H1 (cell line): Measurements from ENCODE around the gene RIN1. TPM values are rescaled to one million over a fixed set of nuclear protein-coding genes. Genes with fewer than 3 reads are reported as not detected.
"Not testable (repeated sequence)": the region's sequence is repeated elsewhere in the genome, so short reads cannot be mapped to it uniquely, and the experiment has no call there.

Experiments
- CTCF ChIA-PET: fragments of 300-600 bp; sonication (Branson Sonifier 250); formaldehyde crosslinking; loops from one replicate; lab custom pipeline; 2021; ENCODE audit not compliant: partially characterized antibody; lab: Charles Lee
- POLR2A ChIA-PET: fragments of 300-600 bp; sonication (Branson Sonifier 250); formaldehyde crosslinking; loops from one replicate; lab custom pipeline; 2021; ENCODE audit warnings: inconsistent platforms; ENCODE audit not compliant: partially characterized antibody; lab: Charles Lee
- DNase-seq, 2 experiments: peaks; one replicate each; pipeline versions ENCODE4 v3.0.0 to v3.0.0-alpha.2; 2010 to 2022; ENCODE audit warnings: low spot score in 2 of 2, low read depth in 1 of 2, mixed read lengths in 1 of 2
- FAIRE-seq: peaks from 2 replicates; lab custom pipeline; 2011; peaks lifted over from hg19 to GRCh38; lab: Jason Lieb, UNC
- H2AFZ ChIP-seq: 2 replicates; pipeline ENCODE4 v1.8.1; 2012; ENCODE audit warnings: low read length, inconsistent platforms
- H2AK5ac ChIP-seq: 2 replicates; pipeline ENCODE4 v1.6.1; 2013; ENCODE audit warnings: low read depth, low read length
- H2BK120ac ChIP-seq: replicated peaks from 2 replicates; pipeline ENCODE3; 2013; ENCODE audit warnings: low read depth, low read length, inconsistent platforms
- H2BK12ac ChIP-seq: 2 replicates; pipeline ENCODE4 v1.6.1; 2013; ENCODE audit warnings: low read depth, low read length
- H2BK15ac ChIP-seq: 2 replicates; pipeline ENCODE4 v1.6.1; 2013; ENCODE audit warnings: low read length
- H2BK20ac ChIP-seq: 2 replicates; pipeline ENCODE4 v1.6.1; 2013; ENCODE audit warnings: low read length
- H2BK5ac ChIP-seq: 2 replicates; pipeline ENCODE4 v1.6.1; 2013; ENCODE audit warnings: low read depth, low read length
- H3K14ac ChIP-seq: 2 replicates; pipeline ENCODE4 v1.6.1; 2013; ENCODE audit warnings: inconsistent platforms; ENCODE audit not compliant: insufficient read length
- H3K18ac ChIP-seq: 2 replicates; pipeline ENCODE4 v1.6.1; 2013; ENCODE audit warnings: low read length; ENCODE audit errors: extremely low read depth
- H3K23ac ChIP-seq: 2 replicates; pipeline ENCODE4 v1.6.1; 2013; ENCODE audit warnings: inconsistent platforms; ENCODE audit not compliant: insufficient read length
- H3K23me2 ChIP-seq: 2 replicates; pipeline ENCODE4 v1.6.1; 2013; ENCODE audit warnings: low read depth, low read length
- H3K27ac ChIP-seq: 2 replicates; pipeline ENCODE4 v1.6.1; 2011; ENCODE audit warnings: low read depth, low read length, inconsistent platforms
- H3K27me3 ChIP-seq, 4 experiments: replicated peaks in 1 of 4; 1 replicate in 1 of 4; 2 replicates in 3 of 4; pipeline versions ENCODE4 v1.6.1 to v1.8.1; 2011 to 2013; ENCODE audit warnings: low read length in 3 of 4, mild to moderate bottlenecking in 3 of 4, inconsistent platforms in 2 of 4, mixed read lengths in 2 of 4, moderate library complexity in 1 of 4; ENCODE audit not compliant: control insufficient read depth in 3 of 4, insufficient read depth in 3 of 4; ENCODE audit errors: extremely low read depth in 1 of 4
- H3K36me3 ChIP-seq, 4 experiments: 2 replicates each; pipeline versions ENCODE4 v1.6.1 to v1.8.1; 2011 to 2013; ENCODE audit warnings: mild to moderate bottlenecking in 4 of 4, low read length in 3 of 4, moderate library complexity in 2 of 4, control low read depth in 1 of 4, inconsistent platforms in 1 of 4; ENCODE audit not compliant: insufficient read depth in 4 of 4, control insufficient read depth in 2 of 4
- H3K4ac ChIP-seq: replicated peaks from 2 replicates; pipeline ENCODE3; 2013; ENCODE audit warnings: low read length, low read depth, mixed read lengths, inconsistent platforms; ENCODE audit not compliant: insufficient read length
- H3K4me1 ChIP-seq, 4 experiments: replicated peaks in 1 of 4; 1 replicate in 1 of 4; 2 replicates in 3 of 4; pipeline versions ENCODE4 v1.6.1 to v1.8.1; 2011 to 2013; ENCODE audit warnings: low read length in 3 of 4, inconsistent platforms in 2 of 4, mixed read lengths in 1 of 4; ENCODE audit not compliant: insufficient read depth in 4 of 4, control insufficient read depth in 3 of 4
- H3K4me2 ChIP-seq, 2 experiments: 2 replicates each; pipeline versions ENCODE4 v1.6.1 to v1.8.1; 2011 to 2013; ENCODE audit warnings: low read depth in 2 of 2, low read length in 2 of 2, control low read depth in 1 of 2, inconsistent platforms in 1 of 2, mild to moderate bottlenecking in 1 of 2; ENCODE audit not compliant: insufficient read depth in 1 of 2
- H3K4me3 ChIP-seq, 4 experiments: fragments of 200-600, 300-600 bp in 1 of 4; sonication (generic), shearing (Covaris generic), sonication (Bioruptor Twin) in 1 of 4; 2 replicates each; pipeline versions ENCODE4 v1.5.1 to v1.8.1; 2011 to 2016; ENCODE audit warnings: low read length in 4 of 4, low read depth in 3 of 4, control low read depth in 2 of 4, inconsistent platforms in 2 of 4, mild to moderate bottlenecking in 2 of 4, mixed read lengths in 1 of 4, moderate library complexity in 1 of 4; ENCODE audit not compliant: insufficient read depth in 2 of 4; ENCODE audit errors: extremely low read depth in 1 of 4
- H3K56ac ChIP-seq: replicated peaks from 2 replicates; pipeline ENCODE3; 2013; ENCODE audit warnings: low read depth, mild to moderate bottlenecking, mixed read lengths, low read length, inconsistent platforms; ENCODE audit not compliant: insufficient read length
- H3K79me1 ChIP-seq: 2 replicates; pipeline ENCODE4 v1.6.1; 2013; ENCODE audit warnings: low read depth, low read length, control low read depth
- H3K79me2 ChIP-seq, 2 experiments: 2 replicates each; pipeline versions ENCODE4 v1.6.1 to v1.8.1; 2012 to 2013; ENCODE audit warnings: low read length in 2 of 2, mild to moderate bottlenecking in 2 of 2, inconsistent platforms in 1 of 2; ENCODE audit not compliant: insufficient read depth in 2 of 2, control insufficient read depth in 1 of 2
- H3K9ac ChIP-seq, 4 experiments: replicated peaks in 1 of 4; 1 replicate in 1 of 4; 2 replicates in 3 of 4; pipeline versions ENCODE4 v1.6.1 to v1.8.1; 2011 to 2013; ENCODE audit warnings: low read depth in 3 of 4, low read length in 3 of 4, control low read depth in 2 of 4, mild to moderate bottlenecking in 2 of 4, moderate library complexity in 2 of 4, inconsistent platforms in 1 of 4; ENCODE audit errors: extremely low read depth in 1 of 4
- H3K9me3 ChIP-seq, 2 experiments: 2 replicates each; pipeline versions ENCODE4 v1.6.1 to v1.8.1; 2012 to 2013; ENCODE audit warnings: mild to moderate bottlenecking in 2 of 2, moderate library complexity in 2 of 2, control low read depth in 1 of 2, inconsistent platforms in 1 of 2, low read depth in 1 of 2, low read length in 1 of 2, mixed read lengths in 1 of 2; ENCODE audit not compliant: insufficient read depth in 2 of 2
- H4K20me1 ChIP-seq, 2 experiments: replicated peaks in 1 of 2; 2 replicates each; pipeline versions ENCODE3 to v1.8.1; 2011 to 2013; ENCODE audit warnings: inconsistent platforms in 2 of 2, low read length in 2 of 2, mild to moderate bottlenecking in 1 of 2; ENCODE audit not compliant: insufficient read depth in 2 of 2, control insufficient read depth in 1 of 2
- H4K5ac ChIP-seq: 2 replicates; pipeline ENCODE4 v1.6.1; 2013; ENCODE audit warnings: low read length, low read depth, mixed read lengths, inconsistent platforms; ENCODE audit not compliant: insufficient read length
- H4K8ac ChIP-seq: 2 replicates; pipeline ENCODE4 v1.8.0; 2013; ENCODE audit warnings: mild to moderate bottlenecking, moderate library complexity, low read length, inconsistent platforms; ENCODE audit not compliant: insufficient read depth; ENCODE audit errors: extremely low read depth
- H4K91ac ChIP-seq: replicated peaks from 2 replicates; pipeline ENCODE3; 2013; ENCODE audit warnings: low read length, mixed read lengths, inconsistent platforms; ENCODE audit not compliant: insufficient read length
- BRCA1 ChIP-seq: IDR thresholded peaks from 2 replicates; pipeline ENCODE4 v1.6.1; 2012; ENCODE audit warnings: low read depth, low read length, improper control_type of control experiment
- FOSL1 ChIP-seq: IDR thresholded peaks from 2 replicates; pipeline ENCODE4 v1.6.1; 2011; ENCODE audit warnings: mild to moderate bottlenecking, low read depth, low read length, moderate library complexity; ENCODE audit not compliant: insufficient read depth
- JUN ChIP-seq: IDR thresholded peaks from 2 replicates; pipeline ENCODE4 v1.6.1; 2011; ENCODE audit warnings: low read depth, mild to moderate bottlenecking, improper control_type of control experiment, low read length
- NRF1 ChIP-seq: IDR thresholded peaks from 2 replicates; pipeline ENCODE4 v1.6.1; 2011; ENCODE audit warnings: mild to moderate bottlenecking, low read depth, low read length, improper control_type of control experiment
- POU5F1 ChIP-seq: IDR thresholded peaks from 2 replicates; pipeline ENCODE4 v1.6.1; 2011; ENCODE audit warnings: low read depth, mild to moderate bottlenecking, low read length, moderate library complexity
- RBBP5 ChIP-seq: IDR thresholded peaks from 2 replicates; pipeline ENCODE4 v1.7.1; 2012; ENCODE audit warnings: low read depth, mild to moderate bottlenecking, inconsistent platforms, low read length, moderate library complexity, borderline replicate concordance
- SAP30 ChIP-seq: fragments of 300-600 bp; sonication (generic); IDR thresholded peaks from 2 replicates; pipeline ENCODE4 v1.7.1; 2012; ENCODE audit warnings: low read length, moderate library complexity, mild to moderate bottlenecking, inconsistent platforms; ENCODE audit not compliant: insufficient read depth, insufficient replicate concordance
- WGBS, 2 experiments: shearing (Covaris generic) in 1 of 2; methylation state at CpG; one replicate each; pipeline versions ENCODE4 v1.1.6 to v1.1.7; 2013 to 2015; ENCODE audit warnings: low lambda C conversion rate in 2 of 2, mixed read lengths in 2 of 2, inconsistent platforms in 1 of 2, low coverage in 1 of 2, missing lambda C conversion rate in 1 of 2; ENCODE audit not compliant: insufficient replicate concordance in 2 of 2, insufficient coverage in 1 of 2, insufficient read length in 1 of 2; ENCODE audit errors: extremely low coverage in 1 of 2, missing lambda C conversion rate in 1 of 2; 5-methylcytosine and 5-hydroxymethylcytosine counted together
- polyA plus RNA-seq, 7 experiments: library from polyadenylated mRNA; depleted of rRNA in 3 of 7; stranded (reverse) in 5 of 7; unstranded in 2 of 7; fragments of >200 nt in 5 of 7; fragments of 200-250 nt in 2 of 7; gene quantifications; 1 replicate in 5 of 7; 2 replicates in 1 of 7; 4 replicates in 1 of 7; pipeline versions ENCODE4 v1.2.1 to v1.2.3, GENCODE V29; 2011 to 2013; ENCODE audit warnings: missing spikeins in 2 of 7, mixed read lengths in 2 of 7
- total RNA-seq: library from RNA; stranded (reverse); fragmentation: NEBNext Ultra II Directional; extraction: Animal tissue kit (Norgen Biotek cat#: 25700); gene quantifications from 2 replicates; pipeline ENCODE4 v1.2.1, GENCODE V29; 2021
- TF ChIP-seq, protein P1 (sequence below): IDR thresholded peaks from 2 replicates; pipeline ENCODE4 v1.6.1; 2011; ENCODE audit warnings: low read length, improper control_type of control experiment

RIN1 gene
- total and polyA plus RNA-seq, 2 of the 8 experiments (the other 6 are each of a cell fraction or from before 2014, with no cell fraction given) = 2.5 to 5.4 TPM

DNA sequence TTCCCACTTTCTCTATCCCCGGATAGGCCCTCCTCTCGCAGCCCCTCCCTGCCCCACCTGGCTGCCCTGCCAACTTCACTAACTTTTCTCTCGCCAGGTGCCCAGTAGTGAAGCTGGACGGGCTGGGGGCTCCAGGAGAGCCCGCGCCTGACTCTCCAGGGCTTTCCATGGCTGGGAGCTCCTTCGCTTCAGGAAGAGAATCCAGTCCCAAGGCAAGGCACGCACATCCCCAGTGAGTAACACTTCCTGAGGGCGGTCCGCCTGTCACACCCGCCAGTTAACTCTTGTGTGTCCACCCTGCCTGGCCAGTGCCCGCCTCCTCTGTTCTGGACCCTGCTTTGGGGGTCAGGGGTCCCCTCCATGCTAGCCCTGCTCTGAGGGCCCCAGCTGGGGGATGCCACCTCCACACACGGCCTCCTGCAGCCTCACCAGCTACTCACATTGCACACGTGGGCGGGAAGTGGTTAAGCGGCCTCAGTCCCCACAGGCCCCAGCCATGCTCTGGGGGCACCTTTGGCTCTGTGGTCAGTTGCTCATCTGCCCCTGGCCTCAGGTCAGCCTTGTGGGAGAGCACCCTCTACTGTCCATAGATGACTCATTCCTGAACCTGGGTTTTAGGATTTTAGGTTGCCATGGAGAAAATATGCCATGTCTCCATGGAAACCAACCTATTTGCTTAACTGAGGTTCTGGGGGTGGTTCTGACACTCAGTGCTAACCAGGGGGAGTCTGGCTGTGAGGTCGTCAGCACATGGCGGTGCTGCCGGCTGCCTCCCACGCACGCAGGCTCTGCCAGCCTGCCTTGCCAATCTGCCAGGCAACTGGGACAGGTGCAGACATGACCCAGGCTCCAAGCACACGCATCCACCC, at the start of gene RIN1 (continued):
- TF ChIP-seq BRCA1 (no peak), JUN (0 out of 2 replicates have a peak, but pooled peaks have one; percentile 40), RBBP5 (peak; percentile 30; the same call in 1 of the 2 replicates), POU5F1 (no peak), FOSL1 (no peak), NRF1 (no peak), SAP30 (peak; percentile 14)
- TF ChIP-seq, protein P1, sequence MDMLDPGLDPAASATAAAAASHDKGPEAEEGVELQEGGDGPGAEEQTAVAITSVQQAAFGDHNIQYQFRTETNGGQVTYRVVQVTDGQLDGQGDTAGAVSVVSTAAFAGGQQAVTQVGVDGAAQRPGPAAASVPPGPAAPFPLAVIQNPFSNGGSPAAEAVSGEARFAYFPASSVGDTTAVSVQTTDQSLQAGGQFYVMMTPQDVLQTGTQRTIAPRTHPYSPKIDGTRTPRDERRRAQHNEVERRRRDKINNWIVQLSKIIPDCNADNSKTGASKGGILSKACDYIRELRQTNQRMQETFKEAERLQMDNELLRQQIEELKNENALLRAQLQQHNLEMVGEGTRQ = no peak

DNA sequence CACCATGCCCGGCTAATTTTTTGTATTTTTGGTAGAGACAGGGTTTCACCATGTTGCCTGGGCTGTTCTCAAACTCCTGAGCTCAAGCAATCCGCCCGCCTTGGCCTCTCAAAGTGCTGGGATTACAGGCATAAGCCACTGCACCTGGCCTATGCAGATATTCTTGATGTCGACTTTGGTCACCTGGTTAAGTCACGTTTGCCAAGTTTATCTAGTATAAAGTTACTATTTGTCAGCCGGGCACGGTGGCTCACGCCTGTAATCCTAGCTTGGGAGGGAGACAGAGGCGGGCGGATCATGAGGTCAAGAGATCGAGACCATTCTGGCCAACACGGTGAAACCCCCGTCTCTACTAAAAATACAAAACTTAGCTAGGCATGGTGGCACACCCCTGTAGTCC, 48.1 kb upstream of the RIN1 start:
- not testable (repeated sequence) for H3K18ac ChIP-seq, H3K27me3 ChIP-seq, H3K4me1 ChIP-seq, H3K27ac ChIP-seq, FAIRE-seq, H3K4ac ChIP-seq, H4K91ac ChIP-seq, H3K79me1 ChIP-seq, H3K56ac ChIP-seq, H4K20me1 ChIP-seq, H3K9me3 ChIP-seq, H3K36me3 ChIP-seq, H2BK5ac ChIP-seq, H2BK12ac ChIP-seq, H2AFZ ChIP-seq, H3K23ac ChIP-seq, H3K4me3 ChIP-seq, H2BK15ac ChIP-seq, H3K4me2 ChIP-seq, H2BK20ac ChIP-seq, H3K14ac ChIP-seq, H3K9ac ChIP-seq, H4K5ac ChIP-seq, H3K23me2 ChIP-seq, H2BK120ac ChIP-seq, H2AK5ac ChIP-seq, DNase-seq, H4K8ac ChIP-seq, H3K79me2 ChIP-seq
- ChIA-PET POLR2A (interaction anchor here (1.0 to 2.3 kb wide), 4 partner anchors 12 to 37 kb away, joined by 3 to 7 read pairs (median 4); partner anchors contain the start of gene B4GAT1), CTCF (interaction anchor here (0.6 to 8.6 kb wide), 15 partner anchors 12 to 107 kb away, joined by 3 to 100 read pairs (median 16); partner anchors contain the start of genes MRPL11, NPAS4 and SLC29A2)
- 93% methylated on average over 13 of the region's 13 CpGs; no CpG with 5 or more reads in 1 of the 2 experiments for WGBS, 2 experiments
